ENCODE data around the gene SNX22. TPM values are rescaled to one million over a fixed set of nuclear protein-coding genes. Genes with fewer than 3 reads are reported as not detected.

SNX22 gene
- total and polyA plus RNA-seq, 2 of the 8 experiments (the other 6 are each of a cell fraction or from before 2014, with no cell fraction given), result 4.9 TPM

DNA sequence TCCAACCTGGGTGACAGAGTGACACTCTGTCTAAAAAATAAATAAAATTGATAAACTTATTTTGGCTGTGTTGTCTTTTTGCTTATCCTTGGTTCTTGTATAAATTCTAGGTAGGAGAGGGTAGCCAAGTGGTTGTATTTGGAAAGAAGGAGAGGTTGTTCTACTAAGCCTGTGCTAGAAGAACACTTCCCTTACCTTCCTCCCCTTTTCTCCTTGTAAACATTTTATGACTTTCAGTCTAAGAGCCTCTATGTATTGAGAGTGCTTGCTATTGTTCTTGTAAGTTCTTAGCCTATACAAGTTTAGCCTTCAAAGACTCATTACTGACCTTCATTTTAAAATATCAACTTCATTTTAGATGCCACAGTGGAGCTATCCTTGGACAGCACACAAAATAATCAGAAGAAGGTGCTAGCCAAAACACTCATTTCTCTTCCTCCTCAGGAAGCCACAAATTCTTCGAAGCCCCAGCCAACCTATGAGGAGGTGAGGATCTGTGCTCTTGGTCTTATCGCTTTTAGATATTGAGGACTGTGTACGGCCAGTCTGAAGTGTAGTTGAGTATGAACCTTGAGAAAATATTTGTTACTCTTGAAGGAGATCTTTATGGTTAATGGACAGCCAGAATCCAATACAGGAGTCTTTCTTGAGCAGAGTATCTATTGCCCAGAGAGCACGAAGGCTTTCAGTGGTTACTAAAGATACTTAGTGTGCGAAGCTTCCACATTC lies 33.6 kb upstream of the SNX22 start (continued):
- TF ChIP-seq CHD7 (IDR thresholded peaks at IDR 0.05; ENCODE audit: insufficient replicate concordance, low read length) (no peak), SP1 (IDR thresholded peaks at IDR 0.05; ENCODE audit: low read depth, low read length) (no peak), KDM1A (IDR thresholded peaks at IDR 0.05; ENCODE audit: borderline replicate concordance, low read length) (no peak), CHD2 (IDR thresholded peaks at IDR 0.05; ENCODE audit: low read length) (no peak), NRF1 (IDR thresholded peaks at IDR 0.05; ENCODE audit: low read depth, low read length) (no peak), KDM5A (IDR thresholded peaks at IDR 0.05; ENCODE audit: low read length) (no peak), TCF12 (IDR thresholded peaks at IDR 0.05; ENCODE audit: low read depth, low read length) (no peak), SIX5 (IDR thresholded peaks at IDR 0.05; ENCODE audit: low read depth, low read length) (no peak), BACH1 (IDR thresholded peaks at IDR 0.05; ENCODE audit: low read length) (no peak)
- TF ChIP-seq, protein P1, sequence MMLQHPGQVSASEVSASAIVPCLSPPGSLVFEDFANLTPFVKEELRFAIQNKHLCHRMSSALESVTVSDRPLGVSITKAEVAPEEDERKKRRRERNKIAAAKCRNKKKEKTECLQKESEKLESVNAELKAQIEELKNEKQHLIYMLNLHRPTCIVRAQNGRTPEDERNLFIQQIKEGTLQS (IDR thresholded peaks at IDR 0.05; ENCODE audit: insufficient read depth, low read depth, low read length), result no peak
